ENCODE measurements around the gene NPNT.
A peak's percentile ranks its signal among the peaks of the same experiment; 100 is the strongest.

Gene NPNT

GRCh38 chr4:105912633-105913032, 17.4 kb downstream of the NPNT start:
- no peak overlapping the region for H3K4me3 ChIP-seq (ENCODE audit: low read depth, low read length)
- TF ChIP-seq CTCF (IDR thresholded peaks at IDR 0.05; ENCODE audit: low read depth, low read length, missing control alignments): no peak
- DNase-seq (ENCODE audit: low read depth): no peak

- DNase-seq (ENCODE audit: low read depth): no peak
- TF ChIP-seq CTCF (IDR thresholded peaks at IDR 0.05; ENCODE audit: low read depth, low read length, missing control alignments): no peak
- no peak overlapping the region for H3K4me3 ChIP-seq (ENCODE audit: low read depth, low read length)
Observed at GRCh38 chr4:105917171-105917685, 22.0 kb downstream of the NPNT start.

DNA sequence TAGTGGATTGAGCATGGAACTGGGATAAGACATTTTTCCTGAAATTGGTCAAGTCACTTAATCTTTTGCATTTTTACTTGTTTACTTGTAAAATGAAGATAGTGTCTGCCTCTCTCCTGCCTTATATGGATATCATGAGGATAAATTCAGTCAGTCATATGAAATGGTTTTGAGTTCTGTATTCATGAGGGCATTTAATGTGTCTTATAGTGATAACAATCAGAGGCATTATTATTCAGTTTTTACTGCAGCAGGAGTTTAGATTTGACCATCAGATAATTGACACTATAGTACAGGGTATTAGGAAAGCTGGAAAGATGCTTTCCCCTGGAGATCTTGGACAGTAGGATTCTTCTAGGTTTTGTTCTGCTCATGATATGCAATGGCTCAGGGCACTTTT, 26.0 kb downstream of the NPNT start:
- no peak for TF ChIP-seq CTCF (IDR thresholded peaks at IDR 0.05; ENCODE audit: low read depth, low read length, missing control alignments)
- DNase-seq (ENCODE audit: low read depth): no peak
- H3K4me3 ChIP-seq (ENCODE audit: low read depth, low read length): no peak overlapping the region

DNA sequence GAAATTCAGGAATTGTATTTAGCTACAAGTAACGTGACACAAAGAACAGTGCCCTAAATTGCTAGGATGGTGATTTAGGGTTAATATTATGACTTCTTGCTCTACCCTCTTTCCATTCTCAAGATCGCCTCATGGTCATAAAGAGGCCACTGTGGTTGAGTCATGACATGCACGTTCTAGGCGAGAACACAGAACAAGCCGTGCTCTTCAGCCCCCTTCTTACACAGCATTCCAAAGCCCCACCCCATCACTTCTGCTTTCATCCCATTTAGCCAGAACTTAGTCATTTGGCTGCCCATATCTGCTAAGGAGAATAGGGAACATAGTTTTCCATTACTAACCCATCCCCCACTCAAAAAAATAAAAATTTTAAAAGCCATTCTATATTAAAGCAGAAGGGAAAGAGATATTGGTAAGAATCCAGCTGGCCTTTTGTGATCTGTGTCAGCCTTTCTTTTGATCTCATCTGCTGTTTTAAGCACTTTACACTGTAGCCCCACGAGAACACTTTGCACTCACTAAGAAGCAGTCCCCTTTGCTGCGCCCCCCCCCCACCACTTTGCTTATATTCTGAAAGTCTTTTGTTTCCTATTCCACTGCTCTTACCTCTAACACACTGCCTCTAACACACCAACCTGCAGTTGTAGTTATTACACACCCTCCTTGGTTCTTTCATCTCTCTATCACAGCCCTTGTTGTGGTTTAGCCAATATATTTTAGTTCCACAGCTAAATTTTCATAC, 28.4 kb downstream of the NPNT start:
- no peak for DNase-seq (ENCODE audit: low read depth)
- TF ChIP-seq CTCF (IDR thresholded peaks at IDR 0.05; ENCODE audit: low read depth, low read length, missing control alignments): no peak
- H3K4me3 ChIP-seq (ENCODE audit: low read depth, low read length): no peak overlapping the region

GRCh38 chr4:105924341-105924740, 29.1 kb downstream of the NPNT start:
- no peak overlapping the region for H3K4me3 ChIP-seq (ENCODE audit: low read depth, low read length)
- TF ChIP-seq CTCF (IDR thresholded peaks at IDR 0.05; ENCODE audit: low read depth, low read length, missing control alignments): no peak
- DNase-seq (ENCODE audit: low read depth): no peak

DNA sequence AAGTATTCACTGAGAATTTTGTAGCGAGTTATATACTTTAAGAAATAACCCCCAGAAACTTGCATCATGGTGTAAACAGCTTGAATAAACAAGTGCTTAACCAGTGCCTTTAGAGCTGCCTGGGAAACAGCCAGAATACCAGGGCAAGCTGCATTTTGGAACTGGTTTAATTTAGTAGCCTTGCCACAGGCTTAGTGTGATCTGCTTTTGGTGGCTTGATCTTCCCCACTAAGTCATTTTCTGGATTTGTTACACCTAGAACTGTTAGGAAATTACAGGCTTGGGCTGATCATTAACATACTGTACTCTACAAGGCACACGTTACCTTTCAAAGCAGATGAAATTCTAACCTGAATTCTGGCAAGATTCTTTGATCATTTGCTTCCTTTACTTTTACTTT, 35.4 kb downstream of the NPNT start:
- TF ChIP-seq CTCF (IDR thresholded peaks at IDR 0.05; ENCODE audit: low read depth, low read length, missing control alignments): no peak
- no peak overlapping the region for H3K4me3 ChIP-seq (ENCODE audit: low read depth, low read length)
- DNase-seq (ENCODE audit: low read depth): no peak

DNA sequence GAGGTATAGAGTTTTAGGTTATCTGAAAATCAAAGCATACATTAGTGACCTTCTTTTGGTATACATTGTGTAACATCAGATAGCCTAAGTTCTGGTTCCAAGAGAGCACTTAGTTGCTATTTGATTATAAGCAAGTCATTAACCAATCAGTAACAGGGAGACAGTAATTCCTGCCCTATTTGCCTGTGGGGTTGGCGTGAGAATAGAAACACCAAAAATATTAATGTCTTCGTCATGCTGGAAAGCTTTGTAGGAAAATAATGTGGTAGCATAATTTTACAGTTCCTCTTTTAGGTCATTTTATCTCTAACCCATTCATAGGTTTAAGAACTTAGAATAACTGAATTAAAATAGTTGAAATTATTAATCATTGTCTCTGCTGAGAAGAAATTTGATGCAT, 37.8 kb downstream of the NPNT start:
- DNase-seq (ENCODE audit: low read depth): peak; percentile 2
- no peak overlapping the region for H3K4me3 ChIP-seq (ENCODE audit: low read depth, low read length)
- TF ChIP-seq CTCF (IDR thresholded peaks at IDR 0.05; ENCODE audit: low read depth, low read length, missing control alignments): no peak
